Activated T-cell treated with anti-CD3 and anti-CD28 coated beads for 48 hours (primary cell): ENCODE measurements around the gene ANXA6.
A peak's percentile ranks its signal among the peaks of the same experiment; 100 is the strongest.
"Not testable (repeated sequence)": the region's sequence is repeated elsewhere in the genome, so short reads cannot be mapped to it uniquely, and the experiment has no call there.

Experiments
- DNase-seq: peaks from one replicate; pipeline ENCODE4 v3.0.0-alpha.2; 2020; ENCODE audit warnings: low read depth

ANXA6 gene

DNA sequence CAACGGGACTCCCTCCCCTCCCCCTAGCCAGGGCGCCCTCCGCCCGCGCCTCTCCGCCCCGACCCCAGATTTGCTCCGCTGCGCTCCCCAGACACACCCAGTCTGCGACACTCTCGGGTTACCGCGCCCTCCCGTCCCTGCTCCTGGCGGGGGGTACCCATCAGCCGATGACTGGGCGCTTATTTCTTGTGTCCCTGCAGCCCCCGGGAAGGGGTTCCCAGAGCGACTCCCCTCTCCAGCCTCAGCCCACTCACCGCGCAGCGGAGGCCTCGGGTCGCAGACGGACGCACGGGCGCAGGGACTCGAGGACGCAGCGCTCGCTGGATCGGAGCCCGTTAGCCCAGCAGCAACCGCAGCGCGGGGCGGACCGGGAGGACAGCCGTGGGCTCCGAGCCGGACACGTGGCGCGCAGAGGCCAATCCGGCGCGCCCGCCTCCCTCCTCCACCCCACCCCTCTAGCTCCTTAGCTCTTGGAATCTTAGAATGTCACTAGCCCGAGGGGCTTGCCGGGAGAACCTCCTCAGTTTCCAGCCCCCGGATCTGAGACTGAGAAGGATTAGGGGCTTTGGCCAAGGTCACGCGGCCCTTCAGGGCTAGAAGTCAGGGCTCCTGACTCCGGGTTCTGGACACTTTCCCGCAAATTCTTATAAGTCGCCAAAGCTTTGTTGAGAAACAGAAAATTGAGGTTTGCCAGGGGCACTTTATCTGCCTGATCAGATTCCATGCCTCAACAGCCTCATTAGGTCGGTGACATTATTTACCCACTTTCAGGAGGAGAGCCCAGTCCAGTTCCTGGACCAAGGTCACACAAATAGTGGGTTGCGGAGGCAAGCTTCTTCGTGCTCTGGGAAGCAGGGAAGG, at the start of gene ANXA6:
Gene ANXA6, minus strand, starts transcription at position 354 of the 861 bp plus-strand sequence. CDS start 9,878 bp downstream, outside the sequence.
- DNase-seq, result peak; percentile 68

DNA sequence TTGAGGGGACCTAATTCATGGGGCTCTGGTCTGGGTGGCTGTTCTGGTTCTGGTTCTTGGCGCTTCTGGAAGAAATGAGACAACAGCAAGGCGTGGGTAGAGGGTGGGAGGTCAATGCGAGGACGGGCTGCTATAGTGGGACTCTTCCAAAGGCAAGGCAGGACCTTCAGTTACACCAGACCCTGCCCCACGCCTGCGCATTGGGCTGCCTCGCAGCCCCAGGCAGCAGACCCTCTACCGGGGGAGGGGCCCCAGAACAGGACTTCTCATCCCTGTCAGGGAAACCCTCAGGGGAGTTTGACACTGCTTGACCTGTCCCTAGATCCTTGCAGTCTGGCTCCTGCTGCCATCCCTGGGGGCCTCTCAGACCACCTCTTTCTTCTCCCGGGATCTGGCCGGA, 47.8 kb upstream of the ANXA6 start:
- DNase-seq, result no peak

DNA sequence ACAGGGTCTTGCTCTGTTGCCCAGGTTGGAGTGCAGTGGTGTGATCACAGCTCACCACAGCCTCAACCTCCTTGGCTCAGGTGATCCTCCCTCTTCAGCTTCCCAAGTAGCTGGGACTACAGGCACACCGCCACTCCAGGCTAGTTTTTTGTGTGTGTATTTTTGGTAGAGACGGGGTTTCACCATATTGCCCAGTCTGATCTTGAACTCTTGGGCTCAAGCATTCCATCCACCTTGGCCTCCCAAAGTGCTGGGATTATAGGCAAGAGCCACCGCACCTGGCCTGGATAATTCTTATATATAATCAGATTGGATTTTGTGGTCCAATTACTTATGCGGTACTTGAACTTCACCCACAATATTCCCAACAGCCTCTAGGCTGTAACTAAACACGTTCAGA, 46.5 kb upstream of the ANXA6 start:
- DNase-seq, result no peak

DNA sequence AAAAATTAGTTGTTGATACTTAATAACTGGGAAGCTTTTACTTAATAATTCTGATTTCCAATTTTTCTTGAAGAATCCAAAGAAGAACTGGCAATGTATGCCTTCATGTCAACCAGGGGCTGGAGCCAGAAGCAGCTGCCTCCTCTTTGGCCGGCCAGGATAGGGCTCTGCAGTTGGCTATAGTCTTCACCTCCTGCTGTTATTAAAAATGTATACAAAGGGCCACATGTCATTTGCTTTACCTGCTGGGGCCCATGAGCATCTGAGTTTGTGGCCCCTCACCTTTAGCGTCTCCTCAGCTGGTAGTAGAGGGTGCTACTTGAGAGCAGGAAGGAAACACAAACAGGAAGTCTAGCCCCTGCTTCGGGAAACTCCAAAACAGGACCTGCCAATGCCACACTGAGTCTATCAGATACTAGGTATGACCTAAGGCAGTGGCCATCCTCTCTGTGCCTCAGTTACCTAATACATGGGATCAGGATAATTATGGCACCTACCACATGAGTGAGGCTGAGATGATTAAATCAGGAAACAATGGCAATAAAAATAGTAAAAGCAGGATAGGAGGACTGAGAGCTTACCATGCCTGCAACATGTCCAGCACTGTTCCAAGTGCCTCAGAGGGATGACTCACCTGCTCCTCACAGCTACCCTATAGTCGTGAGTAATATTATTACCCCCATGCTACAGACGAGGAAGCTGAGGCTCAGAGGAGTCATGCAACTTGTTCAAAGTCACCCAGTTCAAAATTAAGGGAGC, 45.0 kb upstream of the ANXA6 start:
- DNase-seq, result peak; percentile 39

DNA sequence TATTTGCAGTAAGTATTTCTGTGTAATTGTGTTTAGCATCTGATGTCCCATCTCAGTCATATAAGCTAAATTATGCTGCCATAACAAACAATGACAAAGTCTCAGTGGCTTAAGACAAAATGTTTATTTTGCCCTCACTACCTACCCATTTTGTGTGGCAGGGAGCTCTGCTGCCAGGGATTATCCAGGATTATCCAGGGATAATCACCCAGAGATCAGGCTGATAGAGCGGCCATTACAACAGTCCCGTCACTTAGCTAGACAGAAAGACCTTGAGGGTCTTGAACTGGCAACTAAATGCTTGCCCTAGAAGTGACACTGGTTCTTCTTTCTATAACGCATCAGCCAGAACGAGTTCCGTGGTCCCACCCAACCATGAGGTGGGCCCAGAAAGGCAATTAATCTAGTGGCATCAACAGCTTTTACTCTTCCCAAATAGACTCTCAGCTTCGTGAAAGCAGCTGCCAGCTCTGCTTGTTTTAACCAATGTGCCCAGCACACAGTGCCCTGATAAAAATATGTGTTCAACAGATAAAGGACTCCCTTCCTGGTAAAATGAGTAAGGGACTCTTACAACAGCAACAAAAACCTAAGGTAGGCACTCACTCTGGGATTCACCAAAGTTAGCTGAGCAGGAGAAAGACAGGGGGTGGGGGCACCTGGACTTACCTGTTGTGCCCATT, 43.5 kb upstream of the ANXA6 start:
- DNase-seq, result no peak

DNA sequence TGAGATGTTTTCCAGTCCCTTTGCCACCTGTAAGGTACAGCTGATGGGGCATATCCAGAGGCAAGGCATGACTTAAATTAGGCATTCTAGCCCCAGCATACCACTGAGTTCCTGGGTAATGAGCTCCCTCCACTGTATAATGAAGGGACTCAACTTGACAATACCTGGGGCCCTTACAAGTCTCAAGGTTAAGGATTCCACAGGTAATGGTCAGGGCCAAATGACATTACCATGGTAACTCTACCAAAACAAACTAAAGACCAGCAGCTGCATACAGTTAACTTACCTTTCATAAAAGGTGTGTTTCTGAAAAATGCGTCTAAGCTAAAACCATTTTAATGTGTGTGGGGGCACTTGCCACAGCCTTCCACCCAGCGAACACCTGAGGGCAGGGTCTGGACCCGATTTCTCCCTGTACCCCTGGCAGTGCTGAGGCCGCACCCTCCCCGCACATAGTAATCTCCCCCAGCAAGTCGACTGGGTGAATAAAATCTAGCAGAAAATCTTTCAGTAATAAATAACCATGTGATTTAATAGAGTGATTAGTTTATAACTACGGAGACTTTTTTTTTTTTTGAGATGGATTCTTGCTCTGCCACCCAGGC, 42.1 kb upstream of the ANXA6 start:
- no peak for DNase-seq

DNA sequence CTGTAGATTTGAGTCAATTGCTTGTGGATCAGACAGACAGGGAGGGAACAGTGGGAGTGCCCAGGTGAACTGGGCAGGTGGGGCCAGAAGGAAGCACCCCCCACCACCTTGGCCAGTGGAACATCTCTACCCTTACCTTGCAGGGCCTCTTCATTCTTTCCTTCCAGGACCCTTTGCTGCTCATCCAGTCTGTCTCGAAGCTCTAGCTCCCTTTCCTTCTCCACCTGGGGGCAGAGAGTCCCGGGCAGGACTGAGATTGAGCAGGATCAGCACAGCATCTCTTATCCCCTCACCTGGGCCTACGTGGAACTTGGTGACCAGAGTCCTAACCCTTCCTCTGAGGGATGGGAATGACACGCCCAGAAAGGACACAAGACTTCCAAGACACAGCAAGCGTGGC, 41.3 kb upstream of the ANXA6 start:
- DNase-seq, result no peak

DNA sequence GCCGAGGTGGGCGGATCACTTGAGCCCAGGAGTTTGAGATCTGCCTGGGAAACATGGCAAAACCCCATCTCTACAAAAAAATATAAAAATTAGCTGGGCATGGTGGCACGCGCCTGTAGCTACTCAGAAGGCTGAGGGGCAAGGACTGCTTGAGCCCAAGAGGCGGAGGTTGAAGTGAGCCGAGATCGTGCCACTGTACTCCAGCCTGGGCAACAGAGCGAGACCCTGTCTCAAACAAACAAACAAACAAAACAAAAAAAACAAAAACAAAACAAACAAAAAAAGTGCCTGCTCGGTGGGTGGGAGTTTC, 39.7 kb upstream of the ANXA6 start:
- not testable (repeated sequence) for DNase-seq

DNA sequence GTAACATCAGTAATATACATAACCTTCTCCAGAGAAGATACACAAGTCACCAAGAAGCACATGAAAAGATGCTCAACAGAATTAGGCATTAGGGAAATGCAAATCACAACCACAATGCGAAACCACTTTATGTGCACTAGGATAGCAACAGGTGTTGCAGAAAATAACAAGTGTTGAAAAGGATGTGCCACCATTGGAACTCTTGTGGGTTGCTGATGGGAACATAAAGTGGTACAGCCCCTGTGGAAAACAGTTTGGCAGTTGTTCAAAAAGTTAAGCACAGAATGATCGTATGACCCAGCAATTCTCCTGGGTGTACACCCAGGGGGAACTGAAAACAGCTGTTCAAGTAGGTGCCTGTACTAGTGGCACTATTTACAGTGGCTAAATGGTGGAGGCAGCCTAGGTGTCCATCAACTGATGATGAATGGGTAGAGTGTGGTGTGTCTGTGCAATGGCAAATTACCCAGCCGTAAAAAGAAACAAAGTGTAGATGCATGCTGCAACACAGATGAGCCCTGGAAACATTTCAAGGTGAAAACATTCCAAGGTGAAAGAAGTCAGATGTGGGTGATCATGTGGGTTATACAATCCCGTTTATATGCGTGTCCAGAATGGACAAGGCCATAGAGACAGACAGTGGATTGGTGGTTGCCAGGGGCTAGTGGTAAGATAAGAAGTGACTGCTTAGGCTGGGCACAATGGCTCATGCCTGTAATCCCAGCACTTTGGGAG, 39.1 kb upstream of the ANXA6 start:
- no peak for DNase-seq

DNA sequence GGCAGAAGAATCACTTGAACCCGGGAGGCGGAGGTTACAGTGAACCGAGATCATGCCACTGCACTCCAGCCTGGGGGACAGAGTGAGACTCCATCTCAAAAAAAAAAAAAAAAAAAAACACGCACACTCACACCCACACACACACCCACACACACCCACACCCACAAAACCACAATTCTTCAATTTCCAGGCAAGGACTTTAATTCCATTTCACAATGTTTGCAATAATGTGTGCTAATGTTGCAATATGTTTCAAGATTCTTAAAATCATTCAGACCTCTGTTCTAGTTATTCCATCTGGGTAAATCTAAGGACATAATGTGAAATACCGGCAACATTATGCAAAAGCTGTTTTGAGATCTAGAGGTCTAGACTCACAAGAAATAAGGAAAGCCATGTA, 38.0 kb upstream of the ANXA6 start:
- no peak for DNase-seq

DNA sequence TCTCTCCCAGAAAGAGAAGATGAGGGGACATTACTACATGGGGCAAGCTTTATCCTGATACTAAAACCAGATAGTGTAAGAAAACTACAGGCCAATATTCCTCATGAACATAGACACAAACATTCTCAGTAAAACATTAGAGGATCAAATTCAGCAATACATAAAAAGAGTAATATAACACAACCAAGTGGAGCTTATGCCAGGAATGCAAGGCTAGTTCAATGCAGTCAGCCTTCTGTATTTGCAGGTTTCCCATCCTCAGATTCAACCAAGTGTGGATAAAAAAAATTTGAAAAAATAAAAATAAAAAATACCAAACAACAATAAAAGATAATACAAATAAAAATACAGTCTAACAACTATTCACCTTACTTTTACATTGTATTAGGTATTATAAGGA, 35.0 kb upstream of the ANXA6 start:
- no peak for DNase-seq

DNA sequence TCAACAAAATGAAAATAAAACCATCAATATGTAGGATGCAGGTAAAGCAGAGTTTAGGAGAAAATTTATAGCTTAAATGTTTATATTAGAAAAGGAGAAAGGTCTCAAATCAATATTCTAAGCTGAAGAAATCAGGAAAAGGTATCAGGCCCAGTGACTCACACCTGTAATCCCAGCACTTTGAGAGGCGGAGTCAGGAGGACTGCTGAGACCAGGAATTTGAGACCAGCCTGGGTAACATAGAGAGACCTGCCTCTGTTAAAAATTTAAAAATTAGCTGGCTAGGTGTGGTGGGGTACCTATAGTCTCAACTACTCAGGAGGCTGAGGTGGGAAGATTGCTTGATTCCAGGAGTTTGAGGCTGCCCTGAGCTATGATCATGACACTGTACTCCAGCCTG, 34.1 kb upstream of the ANXA6 start:
- no peak for DNase-seq

DNA sequence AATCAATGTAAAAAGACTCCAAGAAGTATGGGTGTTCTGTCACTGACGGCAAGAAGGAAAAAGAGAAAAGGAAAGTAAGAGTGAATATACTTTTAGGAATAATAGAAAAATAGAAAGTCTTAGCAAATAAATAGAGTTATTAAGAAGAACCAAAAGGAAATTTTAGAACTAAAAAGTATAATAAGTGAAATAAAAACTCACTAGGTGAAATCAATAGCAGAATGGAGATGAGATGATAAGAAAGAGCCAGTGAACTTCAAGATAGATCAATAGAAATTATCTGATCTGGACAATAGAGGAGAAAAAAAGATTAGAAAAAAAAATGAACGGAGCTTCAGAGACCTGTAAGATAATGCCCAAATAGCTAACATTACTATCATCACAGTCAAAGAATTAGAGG, 31.6 kb upstream of the ANXA6 start:
- DNase-seq, result no peak

DNA sequence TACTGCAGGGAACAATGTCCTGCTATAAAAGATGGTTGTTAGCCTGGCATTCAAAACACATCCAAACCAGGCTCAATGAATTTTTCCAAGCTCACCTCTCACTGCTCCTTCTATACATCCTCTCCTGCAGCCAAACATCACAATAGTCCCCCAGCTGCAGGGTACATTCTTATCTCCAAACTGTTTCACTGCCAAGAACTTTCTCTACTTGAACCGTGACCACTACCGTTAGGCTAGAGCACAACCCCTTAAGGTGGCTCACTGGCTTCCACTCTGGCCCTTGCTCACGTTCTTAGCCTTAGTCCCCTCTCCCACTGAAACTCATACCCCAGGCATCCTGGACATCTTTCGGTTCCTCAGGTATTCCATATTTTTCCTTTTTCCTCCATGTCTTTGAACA, 29.0 kb upstream of the ANXA6 start:
- DNase-seq, result no peak

DNA sequence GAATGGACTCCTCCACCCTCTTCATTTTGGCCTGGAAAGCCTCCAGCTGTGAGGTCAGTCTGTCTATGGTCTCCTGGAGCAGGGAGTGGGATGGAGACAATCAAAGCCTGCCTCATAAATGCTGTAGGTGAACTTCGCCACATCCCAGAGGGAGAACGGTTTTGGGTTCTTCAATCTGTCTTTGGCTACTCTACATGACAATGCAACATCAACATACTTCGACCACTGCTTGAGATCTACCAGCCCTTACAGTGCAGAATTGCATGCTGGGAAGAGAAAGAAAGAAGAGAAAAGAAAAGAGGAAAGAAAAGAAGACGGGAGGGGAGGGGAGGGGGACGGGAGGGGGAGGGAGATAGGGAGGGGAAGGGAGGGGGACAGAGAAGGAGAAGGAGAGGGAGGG, 28.5 kb upstream of the ANXA6 start:
- DNase-seq, result no peak

DNA sequence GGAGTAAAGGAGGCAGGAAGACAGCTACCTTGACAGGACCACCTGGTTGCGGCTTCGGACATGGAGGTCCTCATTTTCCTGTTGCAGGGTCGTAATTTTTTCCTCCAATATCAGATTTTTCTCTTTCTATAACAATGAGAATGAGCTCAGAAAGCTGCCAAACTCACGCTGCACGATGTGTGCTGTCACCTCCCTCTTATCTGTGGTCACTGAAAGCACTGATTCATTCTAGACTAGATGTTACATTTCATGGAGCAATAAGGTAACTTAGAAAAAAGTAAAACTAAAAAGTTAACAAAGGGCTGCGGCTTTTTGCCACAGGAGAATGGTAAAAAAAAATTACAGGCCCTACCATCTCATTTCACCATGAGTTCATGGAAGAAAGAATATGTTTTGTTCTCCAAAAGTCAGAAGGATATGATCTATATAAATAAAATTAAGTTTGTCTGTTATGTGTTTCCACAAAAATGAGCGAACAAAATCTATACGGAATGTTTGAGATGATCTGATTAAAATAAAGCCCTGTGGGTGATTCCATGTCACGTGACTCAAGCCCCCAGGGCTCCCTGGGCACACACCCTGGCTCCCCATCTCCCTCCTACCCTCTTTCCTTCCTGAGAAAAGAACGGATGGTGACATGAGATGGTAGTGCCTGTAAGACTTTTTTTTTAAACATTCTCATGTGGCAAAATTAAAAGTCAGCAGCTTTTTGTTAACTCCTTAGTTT, 26.9 kb upstream of the ANXA6 start:
- no peak for DNase-seq

DNA sequence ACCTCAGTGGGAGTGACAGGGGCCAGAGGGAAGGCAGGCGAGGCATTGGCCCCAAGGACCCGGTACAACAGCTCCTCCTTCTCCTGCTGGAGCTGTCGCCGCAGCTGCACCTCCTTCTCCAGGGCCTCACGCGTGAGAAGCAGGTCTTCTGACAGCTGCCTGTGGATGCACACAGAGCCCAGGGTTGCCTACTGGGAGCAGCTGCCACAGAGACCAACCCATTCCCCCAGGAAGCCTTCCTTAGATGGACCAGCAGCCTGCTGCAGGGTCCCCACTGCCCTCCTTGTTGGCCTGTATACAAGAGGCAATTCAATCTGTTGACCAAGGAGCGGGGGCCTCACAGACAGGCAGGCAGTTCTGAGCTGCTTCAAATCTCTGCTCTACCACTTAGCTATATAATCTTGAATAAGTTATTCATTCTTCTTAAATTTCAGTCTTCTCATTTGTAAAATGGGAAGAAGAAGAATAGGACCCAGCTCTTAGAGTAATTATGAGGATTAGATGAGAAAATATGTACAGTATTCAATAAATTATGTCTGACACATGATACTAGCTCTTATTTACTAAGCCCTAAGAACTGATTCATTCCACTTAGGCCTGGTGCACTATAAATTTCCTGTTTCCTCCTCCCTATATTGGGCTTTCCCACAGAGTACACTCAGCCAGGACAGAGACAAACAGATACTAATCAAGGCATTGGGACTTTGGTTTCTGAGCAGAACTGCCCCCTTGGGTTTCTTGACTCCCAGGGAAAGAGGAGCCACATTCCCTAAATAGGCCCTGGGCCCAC, 26.1 kb upstream of the ANXA6 start:
- DNase-seq, result no peak

DNA sequence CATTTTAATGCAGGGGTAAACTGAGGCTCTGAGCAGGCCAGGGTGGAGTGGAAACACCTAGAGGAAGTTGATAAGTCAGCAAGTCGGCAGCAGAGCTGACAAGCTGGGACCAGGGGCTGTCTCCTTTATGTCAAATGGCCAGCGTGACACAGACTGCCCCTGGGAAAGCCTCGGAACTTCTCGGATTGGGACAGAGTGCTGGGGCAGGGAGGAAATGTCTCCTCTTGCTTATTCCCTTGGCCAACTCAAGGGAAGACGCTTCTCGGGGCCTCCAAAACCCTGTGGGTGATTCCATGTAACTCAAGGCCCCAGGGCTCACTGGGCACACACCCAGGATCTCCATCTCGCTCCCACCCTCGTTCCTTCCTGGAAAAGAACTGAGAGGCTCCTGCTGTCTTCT, 25.4 kb upstream of the ANXA6 start:
- DNase-seq, result no peak

DNA sequence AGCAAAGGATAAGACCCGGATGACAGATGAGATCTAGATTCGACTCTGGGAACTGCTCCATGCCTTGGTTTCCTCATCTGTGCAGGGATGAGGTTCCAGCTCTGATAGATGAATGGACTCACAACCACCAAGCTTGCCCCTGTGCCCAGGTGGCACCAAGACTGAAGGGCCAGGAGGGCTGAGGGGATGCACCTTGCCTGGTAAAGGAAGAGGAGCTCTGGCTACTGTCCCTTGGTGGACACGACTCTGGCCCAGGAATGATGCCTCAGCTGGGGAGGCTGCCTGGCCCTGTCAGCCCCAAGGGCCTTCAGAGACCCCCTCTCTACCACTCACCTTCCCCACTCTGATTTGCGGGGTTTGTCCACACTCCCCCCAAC, 24.9 kb upstream of the ANXA6 start:
- DNase-seq, result no peak

DNA sequence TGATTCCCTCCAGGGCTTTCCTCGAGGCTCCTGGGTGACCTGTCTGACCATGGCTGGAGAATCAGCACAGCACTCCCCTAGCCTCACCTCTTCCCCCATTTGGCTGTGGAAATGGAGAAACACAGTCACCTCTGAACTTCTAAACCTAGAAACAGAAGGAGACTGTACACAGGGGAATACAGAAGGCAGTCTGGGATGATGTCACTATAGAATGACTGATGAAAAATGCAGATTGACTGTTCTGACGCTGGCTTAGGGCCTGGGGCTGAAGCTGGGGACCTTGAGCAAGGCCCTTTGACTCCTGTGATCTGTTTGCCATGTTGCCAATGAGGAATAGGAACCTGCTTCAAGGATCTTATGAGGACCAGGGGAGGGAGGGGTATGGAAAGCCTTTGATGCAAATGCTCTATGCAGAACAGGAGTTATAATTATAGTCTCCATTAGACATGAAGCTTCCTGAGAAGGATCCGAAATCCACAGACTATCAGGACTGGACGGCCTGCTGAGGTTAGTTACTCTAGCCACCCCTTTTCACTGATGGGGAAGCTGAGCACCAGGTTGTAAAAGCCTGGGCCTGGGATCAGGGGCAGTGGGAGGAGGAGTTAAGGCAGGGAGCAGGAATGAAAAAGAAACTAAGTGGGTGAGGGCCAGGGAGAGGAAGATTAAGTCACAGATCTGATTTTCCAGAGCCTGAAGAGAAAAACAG, 24.4 kb upstream of the ANXA6 start:
- no peak for DNase-seq
